NCI-H2081 treated with DMSO at 0.1 percent for 48 hours (cell line): ENCODE measurements around the gene TNS2.
A peak's percentile ranks its signal among the peaks of the same experiment; 100 is the strongest.

Experiments
- DNase-seq: peaks from one replicate; lab custom pipeline; 2025; lab: John Stamatoyannopoulos, UW

Gene TNS2

DNA sequence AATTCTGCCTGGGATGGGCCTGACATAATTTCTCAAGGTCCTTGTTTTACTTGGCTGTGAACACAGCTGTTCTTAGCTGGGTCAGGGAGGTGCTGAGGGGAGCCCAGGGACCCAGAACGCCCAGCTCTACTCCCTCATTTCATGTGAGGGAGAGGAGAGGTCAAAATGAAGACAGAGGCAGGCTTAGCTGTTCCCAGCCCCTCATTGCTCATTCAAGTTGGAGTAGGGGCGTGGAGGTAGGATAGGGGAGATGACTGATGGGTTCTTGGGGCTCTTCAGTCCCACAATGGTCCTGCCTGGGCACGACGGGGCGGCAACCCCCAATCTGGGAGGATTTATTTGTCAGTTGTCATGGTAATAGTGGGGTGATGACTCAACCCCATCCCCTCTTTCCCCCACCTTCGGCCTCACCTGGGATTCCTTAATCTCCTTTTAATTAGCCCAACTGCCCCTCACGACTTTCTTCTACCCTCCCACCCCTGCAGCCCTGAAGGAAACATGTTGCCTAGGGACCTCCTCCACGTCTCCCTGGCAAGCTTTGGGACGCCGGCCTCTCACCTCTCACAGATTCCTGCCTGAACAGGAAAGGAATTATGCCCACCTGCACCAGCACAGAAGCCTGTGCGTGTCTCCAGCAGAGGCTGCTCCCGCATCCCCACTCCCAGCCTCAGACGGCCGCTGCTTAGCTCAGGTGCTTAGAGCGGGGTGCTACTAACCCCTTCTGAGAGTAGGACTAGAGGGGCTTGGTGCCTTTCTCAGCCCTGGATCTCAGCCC is 19.1 kb downstream of the TNS2 start:
- DNase-seq, result no peak

DNA sequence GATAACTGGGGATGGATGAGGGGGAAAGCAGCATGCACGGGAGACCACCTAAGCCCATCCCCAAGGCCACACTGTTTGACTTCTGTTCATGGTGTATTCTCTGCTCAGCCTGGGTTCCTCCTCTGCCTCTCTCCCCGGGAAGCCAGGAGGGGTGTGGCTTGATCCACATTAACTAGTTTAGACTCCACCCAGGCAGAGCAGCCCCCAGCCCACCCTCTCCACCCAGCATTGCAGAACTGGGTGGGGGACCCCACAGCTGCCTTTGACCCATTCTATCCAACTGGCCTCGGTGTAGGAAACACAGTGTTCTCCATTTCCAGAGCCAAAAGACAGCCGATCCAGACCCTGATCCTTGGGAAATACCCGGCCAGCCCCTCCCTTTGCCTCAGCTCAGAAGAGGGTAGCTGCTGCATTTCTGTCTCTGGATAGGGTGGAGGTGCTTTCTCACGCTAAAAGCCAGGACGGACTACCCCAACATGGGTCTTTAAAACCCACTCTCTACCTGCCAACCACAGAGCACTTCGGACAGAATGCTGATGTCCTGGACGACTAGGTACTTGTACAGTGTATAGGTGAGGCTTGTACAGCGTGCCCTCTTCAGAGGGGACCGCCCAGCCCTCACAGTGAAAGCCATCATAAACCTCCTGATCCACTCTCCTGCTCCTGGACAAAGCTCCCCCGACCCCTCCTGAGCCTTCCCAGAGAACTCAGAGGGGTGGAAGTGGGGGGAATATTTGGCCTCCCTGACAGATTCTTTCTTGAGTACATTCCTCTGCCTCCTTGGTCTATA is 20.0 kb downstream of the TNS2 start:
- DNase-seq, result no peak

- DNase-seq, result no peak
Observed at GRCh38 chr12:53070877-53071492, 21.1 kb downstream of the TNS2 start.

- DNase-seq, result no peak
Observed at GRCh38 chr12:53071591-53072551, 22.0 kb downstream of the TNS2 start.

- no peak for DNase-seq
Observed at GRCh38 chr12:53073881-53074280, 24.0 kb downstream of the TNS2 start.

- DNase-seq, result no peak
Observed at GRCh38 chr12:53074283-53074998, 24.6 kb downstream of the TNS2 start.

DNA sequence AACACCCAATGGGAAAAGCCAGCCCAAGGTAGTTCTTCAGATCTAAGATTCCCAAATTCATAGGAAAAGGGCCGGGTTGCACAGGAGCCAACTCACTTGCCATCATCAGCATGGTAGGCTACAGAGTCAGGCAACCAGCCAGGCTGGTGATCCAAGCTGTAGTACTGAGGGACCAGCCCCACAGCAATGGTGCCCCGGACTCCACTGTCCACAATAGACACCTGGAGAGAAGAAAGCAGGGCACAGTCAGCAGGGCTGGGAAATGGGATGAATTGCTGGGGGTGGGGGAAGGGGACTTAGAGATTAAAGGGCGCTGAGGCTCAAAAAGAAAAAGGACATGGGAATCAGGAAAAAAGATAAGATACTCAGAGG is 25.1 kb downstream of the TNS2 start:
- DNase-seq, result no peak

DNA sequence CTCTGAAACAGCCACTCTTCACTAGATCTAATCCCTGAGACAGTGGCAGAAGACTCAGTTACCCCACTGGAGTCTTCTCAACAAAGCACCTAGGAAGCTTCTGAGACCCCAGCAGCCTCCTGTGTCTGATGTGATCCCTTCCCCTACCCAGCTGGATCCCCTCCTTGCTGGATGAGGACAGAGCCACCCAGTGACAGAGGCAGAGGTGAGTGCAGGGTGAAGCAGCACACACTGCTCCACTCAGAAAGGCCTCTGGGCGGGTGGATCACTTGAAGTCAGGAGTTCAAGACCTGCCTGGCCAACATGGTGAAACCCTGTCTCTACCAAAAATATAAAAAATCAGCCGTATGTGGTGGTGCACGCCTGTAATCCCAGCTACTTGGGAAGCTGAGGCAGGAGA is 26.6 kb downstream of the TNS2 start:
- no peak for DNase-seq

- DNase-seq, result no peak
Observed at GRCh38 chr12:53077030-53077429, 27.2 kb downstream of the TNS2 start.

DNA sequence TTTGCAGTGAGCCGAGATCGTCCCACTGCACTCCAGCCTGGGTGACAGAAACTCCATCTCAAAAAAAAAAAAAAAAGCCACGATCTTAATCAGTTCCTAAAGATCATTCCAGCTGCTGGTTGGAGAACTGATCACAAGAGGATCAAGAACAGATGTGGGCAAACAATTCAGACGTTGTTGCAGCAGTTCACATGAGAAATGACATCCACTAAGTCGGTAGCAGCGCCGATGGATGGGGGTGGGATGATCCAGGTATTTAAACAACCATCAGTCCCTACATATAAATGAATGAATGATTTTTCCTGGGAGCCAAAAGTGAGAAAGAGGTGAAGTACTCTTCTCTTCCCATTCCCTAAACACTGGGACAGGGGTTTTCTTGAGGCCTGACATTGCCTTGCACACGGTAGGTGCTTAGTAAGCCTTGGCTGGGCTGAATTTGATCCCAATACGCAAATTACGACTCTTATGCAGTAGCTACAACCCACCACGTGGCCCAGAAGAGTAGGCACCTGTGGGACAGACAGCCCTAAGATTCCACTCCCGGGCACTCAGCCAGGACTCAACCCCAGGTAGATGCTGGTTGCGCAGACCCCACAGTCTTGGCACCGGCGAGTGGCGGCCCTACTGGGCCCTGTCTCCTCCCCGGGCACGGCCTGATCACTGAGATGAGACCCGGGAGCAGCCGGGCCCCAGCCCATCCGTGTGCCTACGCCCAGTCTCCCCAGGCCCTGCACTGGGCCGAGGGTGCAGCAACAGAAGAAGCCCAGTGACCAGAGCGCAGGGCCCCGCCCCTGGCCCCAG is 28.8 kb downstream of the TNS2 start:
- DNase-seq, result no peak

DNA sequence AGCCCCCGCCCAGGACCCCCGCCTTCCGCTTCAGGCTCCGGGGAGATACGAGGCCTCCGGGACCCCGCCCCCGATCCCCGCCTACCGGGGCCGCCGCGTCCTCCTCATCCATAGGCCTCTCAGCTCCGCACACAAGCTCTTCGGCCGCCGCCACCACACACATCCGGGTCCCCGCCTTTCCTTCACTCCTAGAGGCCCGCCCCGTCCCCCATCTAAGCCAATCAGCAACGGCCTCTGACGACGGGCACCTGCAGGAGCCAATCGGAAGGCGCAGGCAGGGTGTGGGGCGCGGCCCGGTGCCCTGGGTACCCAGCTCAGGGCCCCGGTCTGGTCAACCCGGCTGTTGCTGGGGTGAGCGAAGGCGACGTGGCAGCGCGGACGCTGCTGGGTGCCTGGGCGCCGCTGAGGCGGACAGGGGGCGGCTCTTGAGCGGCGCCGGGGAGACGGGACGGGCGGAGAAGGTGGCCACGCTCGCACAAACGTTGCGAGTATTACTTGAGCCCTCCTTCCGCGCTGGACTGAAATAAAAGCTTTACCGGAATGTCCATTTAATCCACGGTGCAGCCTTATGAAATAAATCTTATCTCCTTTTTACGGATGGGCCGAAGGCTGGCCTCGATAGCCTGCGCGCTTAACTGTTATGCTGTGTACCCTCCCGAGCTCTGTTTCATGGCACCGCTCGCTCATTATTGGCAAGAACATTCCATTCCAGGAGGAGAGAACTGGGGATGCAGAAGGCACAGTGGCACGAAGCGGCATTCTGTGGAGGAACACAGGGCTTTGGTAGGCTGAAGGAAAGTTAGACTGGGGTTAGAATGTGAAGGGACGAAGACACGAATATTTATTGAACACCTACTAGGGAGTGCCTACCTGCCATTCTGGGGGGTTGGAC is 29.6 kb downstream of the TNS2 start, which contains the start of gene SPRYD3:
SPRYD3 (minus strand) TSS at position 165 of the 892 bp plus-strand sequence; CDS start at position 108, 57 bp downstream.
- peak; percentile 68 for DNase-seq

- no peak for DNase-seq
Observed at GRCh38 chr12:53082637-53083175, 32.8 kb downstream of the TNS2 start.

GRCh38 chr12:53086361-53086760 is 36.5 kb downstream of the TNS2 start:
- DNase-seq, result no peak

DNA sequence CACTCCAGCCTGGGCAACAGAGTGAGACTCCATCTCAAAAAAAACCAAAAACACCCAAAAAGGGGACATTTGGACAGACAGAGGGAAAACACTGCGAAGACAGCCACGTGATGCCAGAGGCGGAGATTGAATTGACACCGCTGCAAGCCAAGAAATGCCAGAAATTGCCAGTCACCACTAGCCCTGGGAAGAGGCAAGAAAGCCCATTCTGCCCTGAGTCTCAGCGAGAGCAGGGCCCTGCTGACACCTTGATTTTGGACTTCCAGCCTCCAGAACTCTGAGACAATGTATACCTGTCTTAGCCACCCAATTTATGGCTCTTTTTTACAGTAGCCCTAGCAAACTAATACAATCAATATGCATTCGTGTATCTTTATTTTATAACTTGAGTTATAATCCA is 40.2 kb downstream of the TNS2 start:
- no peak for DNase-seq

DNA sequence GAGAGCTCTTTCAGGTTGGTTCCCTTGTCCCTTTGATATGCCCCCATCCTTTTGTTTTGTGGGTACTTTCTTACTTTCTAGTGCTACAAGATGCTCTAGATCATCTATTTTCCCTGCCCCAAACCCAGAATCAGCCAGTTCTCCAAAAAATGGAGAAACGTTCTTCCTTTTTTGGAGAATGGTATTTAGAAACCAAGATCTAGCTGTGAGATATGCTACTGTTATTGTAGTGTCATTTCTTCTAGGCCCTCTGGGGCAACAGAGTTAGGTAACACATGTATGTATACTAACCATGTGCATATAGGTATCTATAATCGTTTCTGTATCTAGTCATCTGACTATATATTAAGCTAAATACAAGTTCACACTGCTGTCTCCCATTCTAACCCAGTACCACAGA is 40.7 kb downstream of the TNS2 start:
- no peak for DNase-seq

GRCh38 chr12:53091756-53092155 is 41.9 kb downstream of the TNS2 start:
- no peak for DNase-seq

DNA sequence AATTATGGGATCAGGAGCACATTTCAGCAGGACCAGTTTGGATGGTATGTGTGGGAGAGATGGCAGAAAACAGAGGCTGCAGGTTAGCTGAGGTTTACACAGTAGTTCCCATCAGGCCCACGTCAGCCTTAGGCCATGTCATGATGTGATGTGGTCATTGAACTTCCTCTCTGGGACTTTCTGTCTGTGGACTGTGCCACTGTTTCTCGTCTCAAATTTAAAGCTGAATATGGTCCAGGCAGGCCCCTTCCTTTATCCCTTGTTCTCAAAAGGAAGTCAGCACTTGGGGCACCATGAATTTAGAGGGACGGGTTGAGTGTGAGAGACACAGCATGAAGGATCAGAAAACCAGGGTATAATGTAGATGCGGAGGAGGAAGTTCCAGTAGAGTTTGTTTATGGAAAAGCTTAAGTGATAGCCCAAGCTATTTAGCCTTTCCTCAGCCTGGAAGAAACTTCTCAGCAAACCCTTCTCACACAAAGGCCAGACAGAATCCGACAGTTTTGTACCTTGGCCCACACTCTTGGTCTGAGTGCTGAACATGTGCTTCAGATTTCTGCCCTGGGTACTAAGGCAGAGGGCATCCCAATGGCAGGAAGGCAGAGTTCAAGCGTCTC is 44.0 kb downstream of the TNS2 start:
- no peak for DNase-seq

- DNase-seq, result no peak
Observed at GRCh38 chr12:53094394-53094787, 44.5 kb downstream of the TNS2 start.
